HCT116 (cell line): ENCODE results near the gene VARS1. TPM values are rescaled to one million over a fixed set of nuclear protein-coding genes. Genes with fewer than 3 reads are reported as not detected.

ENCODE experiments used
- ATAC-seq: fragments of 200-7000 bp; cut with Tn5 transposase; 2 replicates; pipeline ENCODE4 v1.9.1; 2020; ENCODE audit warnings: mild to moderate bottlenecking, moderate library complexity
- BruUV-seq: library from RNA; stranded (reverse); fragments of 400-500 nt; replicated peaks from 2 replicates; lab custom pipeline; 2021; lab: Mats Ljungman, UMichigan
- CTCF ChIA-PET: fragments of 300-600 bp; sonication (Branson Sonifier 250); formaldehyde crosslinking; loops from one replicate; lab custom pipeline; 2021; ENCODE audit warnings: antibody characterized with exemption; lab: Charles Lee
- POLR2A ChIA-PET: fragments of 300-600, 350-600 bp; sonication (Branson Sonifier 250); formaldehyde crosslinking; loops from one replicate; lab custom pipeline; 2021; ENCODE audit warnings: antibody characterized with exemption; lab: Charles Lee
- RAD21 ChIA-PET, 2 experiments: fragments of 300-600 bp; sonication (Branson Sonifier 250); formaldehyde crosslinking; loops; one replicate each; lab custom pipeline; 2023; ENCODE audit warnings: low total read pairs in 2 of 2; ENCODE audit not compliant: uncharacterized antibody in 2 of 2, unreplicated experiment in 2 of 2, low non-redundant PET in 1 of 2; lab: Charles Lee
- DNase-seq: peaks from one replicate; pipeline ENCODE4 v3.0.0-alpha.2; 2010; ENCODE audit warnings: low read depth, low spot score
- H2AFZ ChIP-seq: fragments of 200-600 bp; shearing (Covaris generic), sonication (generic); 2 replicates; pipeline ENCODE4 v1.6.1; 2017; ENCODE audit warnings: low read depth, mixed run types, mixed read lengths, antibody characterized with exemption, low read length; ENCODE audit not compliant: poor library complexity, severe bottlenecking
- H3K27ac ChIP-seq: 2 replicates; pipeline ENCODE4 v1.5.1; 2012; ENCODE audit warnings: low read depth, low read length
- H3K27me3 ChIP-seq: fragments of 200-600 bp; sonication (generic); 2 replicates; pipeline ENCODE4 v1.6.1; 2016; ENCODE audit warnings: mixed run types, low read length, mixed read lengths; ENCODE audit not compliant: insufficient read depth
- H3K36me3 ChIP-seq, 2 experiments: fragments of 200-500 bp in 1 of 2; fragments of 200-600 bp in 1 of 2; sonication (Bioruptor generic) in 1 of 2; sonication (generic) in 1 of 2; 2 replicates each; pipeline versions ENCODE4 v1.5.1 to v1.6.1; 2014 to 2016; ENCODE audit warnings: low read length in 2 of 2, inconsistent platforms in 1 of 2, mixed read lengths in 1 of 2, mixed run types in 1 of 2; ENCODE audit not compliant: insufficient read depth in 2 of 2, control insufficient read depth in 1 of 2
- H3K4me1 ChIP-seq, 2 experiments: fragments of 200-600 bp in 1 of 2; sonication (generic) in 1 of 2; 2 replicates each; pipeline versions ENCODE4 v1.5.1 to v1.6.1; 2012 to 2017; ENCODE audit warnings: low read length in 2 of 2, inconsistent platforms in 1 of 2, mild to moderate bottlenecking in 1 of 2, mixed read lengths in 1 of 2, mixed run types in 1 of 2, moderate library complexity in 1 of 2; ENCODE audit not compliant: insufficient read depth in 2 of 2, control insufficient read depth in 1 of 2
- H3K4me2 ChIP-seq: fragments of 200-600 bp; sonication (generic); 2 replicates; pipeline ENCODE4 v1.6.1; 2017; ENCODE audit warnings: mixed run types, low read length, mixed read lengths
- H3K4me3 ChIP-seq, 2 experiments: fragments of 200-600 bp in 1 of 2; sonication (generic) in 1 of 2; replicated peaks in 1 of 2; 2 replicates each; pipeline ENCODE4 v1.5.1; 2011 to 2016; ENCODE audit warnings: low read length in 2 of 2, control low read depth in 1 of 2, low read depth in 1 of 2, mild to moderate bottlenecking in 1 of 2, mixed read lengths in 1 of 2, mixed run types in 1 of 2
- H3K79me2 ChIP-seq: fragments of 200-600 bp; sonication (generic); 2 replicates; pipeline ENCODE4 v1.6.1; 2017; ENCODE audit warnings: mild to moderate bottlenecking, mixed run types, low read length, moderate library complexity, mixed read lengths; ENCODE audit not compliant: insufficient read depth
- H3K9ac ChIP-seq: fragments of 200-600 bp; sonication (generic); 2 replicates; pipeline ENCODE4 v1.6.1; 2016; ENCODE audit warnings: low read length, mixed read lengths
- H3K9me2 ChIP-seq: fragments of 200-600 bp; sonication (generic), shearing (Covaris generic); 2 replicates; pipeline ENCODE4 v1.6.1; 2017; ENCODE audit warnings: mixed run types, mild to moderate bottlenecking, moderate library complexity; ENCODE audit not compliant: insufficient read depth
- H3K9me3 ChIP-seq, 2 experiments: fragments of 200-500 bp in 1 of 2; fragments of 200-600 bp in 1 of 2; sonication (Bioruptor generic) in 1 of 2; sonication (generic) in 1 of 2; 2 replicates each; pipeline ENCODE4 v1.6.1; 2014 to 2017; ENCODE audit warnings: low read length in 2 of 2, mixed read lengths in 2 of 2, inconsistent platforms in 1 of 2, low read depth in 1 of 2, mild to moderate bottlenecking in 1 of 2, mixed run types in 1 of 2, moderate library complexity in 1 of 2; ENCODE audit not compliant: control insufficient read depth in 1 of 2, insufficient read depth in 1 of 2
- H4K20me1 ChIP-seq: fragments of 200-600 bp; sonication (generic), shearing (Covaris generic); 2 replicates; pipeline ENCODE4 v1.6.1; 2017; ENCODE audit warnings: mixed run types, mild to moderate bottlenecking, moderate library complexity; ENCODE audit not compliant: insufficient read depth
- CBX3 ChIP-seq: IDR thresholded peaks from 2 replicates; pipeline ENCODE4 v1.6.1; 2012; ENCODE audit warnings: low read depth
- ELF1 ChIP-seq: IDR thresholded peaks from 2 replicates; pipeline ENCODE4 v1.6.1; 2012; ENCODE audit warnings: low read depth, borderline replicate concordance
- EZH2 ChIP-seq: fragments of 200-600 bp; sonication (generic); IDR thresholded peaks from 2 replicates; pipeline ENCODE4 v1.6.1; 2017; ENCODE audit warnings: antibody characterized with exemption, mixed run types
- EZH2phosphoT487 ChIP-seq: fragments of 200-600 bp; IDR thresholded peaks from 2 replicates; pipeline ENCODE4 v1.6.1; 2018; ENCODE audit warnings: antibody characterized with exemption, borderline replicate concordance
- FOSL1 ChIP-seq: IDR thresholded peaks from 2 replicates; pipeline ENCODE4 v1.6.1; 2012; ENCODE audit warnings: low read depth
- JUND ChIP-seq: IDR thresholded peaks from 2 replicates; pipeline ENCODE4 v1.6.1; 2012
- POLR2A ChIP-seq: IDR thresholded peaks from 2 replicates; pipeline ENCODE4 v1.7.0; 2011; ENCODE audit warnings: borderline replicate concordance; ENCODE audit not compliant: insufficient read depth, insufficient read length; ENCODE audit errors: extremely low read depth
- RAD21 ChIP-seq: IDR thresholded peaks from 2 replicates; pipeline ENCODE4 v1.6.1; 2012; ENCODE audit warnings: low read depth, mild to moderate bottlenecking
- REST ChIP-seq: IDR thresholded peaks from 2 replicates; pipeline ENCODE4 v1.6.1; 2012; ENCODE audit warnings: low read depth
- SIN3A ChIP-seq: IDR thresholded peaks from 2 replicates; pipeline ENCODE4 v1.6.1; 2012; ENCODE audit warnings: low read depth
- SRF ChIP-seq: IDR thresholded peaks from 2 replicates; pipeline ENCODE4 v1.6.1; 2012; ENCODE audit warnings: low read depth
- TCF7L2 ChIP-seq: IDR thresholded peaks from 2 replicates; pipeline ENCODE4 v1.7.0; 2011; ENCODE audit warnings: borderline replicate concordance, inconsistent platforms; ENCODE audit not compliant: insufficient read depth, insufficient read length; ENCODE audit errors: extremely low read depth
- ZBTB33 ChIP-seq: IDR thresholded peaks from 2 replicates; pipeline ENCODE4 v1.6.1; 2011; ENCODE audit warnings: mild to moderate bottlenecking, low read length, moderate library complexity; ENCODE audit not compliant: insufficient replicate concordance; ENCODE audit errors: extremely low read depth
- ZFX ChIP-seq: fragments of 450-650 bp; IDR thresholded peaks from 2 replicates; pipeline ENCODE4 v1.6.1; 2017
- ZNF274 ChIP-seq: fragments of 200-500 bp; sonication (Bioruptor generic); IDR thresholded peaks from 2 replicates; pipeline ENCODE4 v1.6.1; 2014; ENCODE audit warnings: mild to moderate bottlenecking, low read depth, low read length, inconsistent platforms
- intact Hi-C: fragments of 100-400 bp; cut with micrococcal nuclease; formaldehyde crosslinking; loops from 2 replicates; pipeline ENCODE4 v1.10.0; 2022
- total RNA-seq: library from RNA; stranded (reverse); gene quantifications from one replicate; pipeline ENCODE4 v1.2.1, GENCODE V29; 2021; ENCODE audit not compliant: unreplicated experiment
- TF ChIP-seq, protein P1 (sequence below): IDR thresholded peaks from 2 replicates; pipeline ENCODE4 v1.6.1; 2012

Gene VARS1
- total RNA-seq, 1 experiment from 2014 or later: 254 TPM

GRCh38 chr6:31813465-31813849, 17.9 kb upstream of the VARS1 start:
- H2AFZ ChIP-seq: no peak overlapping the region
- BruUV-seq: no TSS peak
- H3K4me1 ChIP-seq: peaks cover 24% of the 10 kb centered on the region in 2 experiments
- peak overlapping the region; percentile 67 for H3K9ac ChIP-seq
- RAD21 ChIA-PET: no interaction called here
- no peaks in the 10 kb centered on the region for H3K27me3 ChIP-seq
- CTCF ChIA-PET: no interaction called here
- peak overlapping the region; percentile 79 for H3K4me2 ChIP-seq
- H3K27ac ChIP-seq: peak overlapping the region; percentile 78
- no peak for DNase-seq
- no peaks in the 10 kb centered on the region for H3K9me2 ChIP-seq
- H3K9me3 ChIP-seq: peaks cover 0 to 5% of the 10 kb centered on the region in 2 experiments; a peak in 1 of 4 replicates
- no peaks in the 10 kb centered on the region for H3K36me3 ChIP-seq
- no peaks in the 10 kb centered on the region for H3K79me2 ChIP-seq
- TF ChIP-seq JUND (no peak), ZFX (no peak), ZNF274 (no peak), FOSL1 (no peak), REST (no peak), EZH2 (no peak), CBX3 (no peak), RAD21 (no peak), ELF1 (no peak), POLR2A (no peak), ZBTB33 (no peak), EZH2phosphoT487 (no peak), SRF (no peak), TCF7L2 (no peak), SIN3A (no peak)
- TF ChIP-seq, protein P1, sequence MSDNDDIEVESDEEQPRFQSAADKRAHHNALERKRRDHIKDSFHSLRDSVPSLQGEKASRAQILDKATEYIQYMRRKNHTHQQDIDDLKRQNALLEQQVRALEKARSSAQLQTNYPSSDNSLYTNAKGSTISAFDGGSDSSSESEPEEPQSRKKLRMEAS: no peak
- TF ChIP-seq, all 23 proteins: peak for 0
- intact Hi-C loops: no loop called here
- ATAC-seq: no peak
- no peaks in the 10 kb centered on the region for H4K20me1 ChIP-seq
- POLR2A ChIA-PET: interaction anchor here (3.3 kb wide), 1 partner anchor 14 kb away, joined by 24 read pairs; the partner anchor contains the start of gene HSPA1B
- H3K4me3 ChIP-seq: peak overlapping the region; percentile 32 to 54; a peak in 3 of 4 replicates
